Measurements from ENCODE around the gene MYO1C.
A peak's percentile ranks its signal among the peaks of the same experiment; 100 is the strongest.

GRCh38 chr17:1487939-1488825 lies 4.3 kb downstream of the MYO1C start:
- TF ChIP-seq REST (IDR thresholded peaks at IDR 0.05; ENCODE audit: low read depth) = no peak
- peak; percentile 51; the same call in 1 of the 2 replicates for TF ChIP-seq YY1 (IDR thresholded peaks at IDR 0.05; ENCODE audit: low read depth)
- TF ChIP-seq RAD21 (IDR thresholded peaks at IDR 0.05; ENCODE audit: low read depth) = no peak; the same call in 1 of the 2 replicates
